GM23338 (cell line): ENCODE data around the gene CHCHD3. TPM values are rescaled to one million over a fixed set of nuclear protein-coding genes. Genes with fewer than 3 reads are reported as not detected.

Experiments
- ATAC-seq: fragments of 200-7000 bp; cut with Tn5 transposase; 3 replicates; pipeline ENCODE4 v1.9.1; 2020
- DNase-seq: peaks from one replicate; pipeline ENCODE4 v3.0.0-alpha.2; 2015; ENCODE audit warnings: low spot score
- H2AFZ ChIP-seq: fragments of 200-600 bp; sonication (generic); 2 replicates; pipeline ENCODE4 v1.8.0; 2016; ENCODE audit warnings: antibody characterized with exemption, mild to moderate bottlenecking, moderate library complexity
- H3F3A ChIP-seq: fragments of 200-600 bp; sonication (generic); replicated peaks from 2 replicates; pipeline ENCODE4 v1.8.0; 2017; ENCODE audit warnings: antibody characterized with exemption, mixed run types, low read depth
- H3K27ac ChIP-seq: fragments of 200-600 bp; sonication (generic); 2 replicates; pipeline ENCODE4 v1.6.1; 2016; ENCODE audit warnings: low read depth
- H3K27me3 ChIP-seq: fragments of 200-600 bp; sonication (generic); 2 replicates; pipeline ENCODE4 v1.8.0; 2016; ENCODE audit warnings: mild to moderate bottlenecking, mixed run types, moderate library complexity; ENCODE audit not compliant: insufficient read depth
- H3K36me3 ChIP-seq: fragments of 200-600 bp; sonication (generic); 2 replicates; pipeline ENCODE4 v1.8.0; 2016; ENCODE audit warnings: mild to moderate bottlenecking; ENCODE audit not compliant: insufficient read depth
- H3K4me1 ChIP-seq: fragments of 200-600 bp; sonication (generic); 2 replicates; pipeline ENCODE4 v1.8.0; 2016; ENCODE audit warnings: mild to moderate bottlenecking, moderate library complexity; ENCODE audit not compliant: insufficient read depth
- H3K4me2 ChIP-seq: fragments of 200-600 bp; sonication (generic); 2 replicates; pipeline ENCODE4 v1.7.1; 2017; ENCODE audit warnings: mixed run types
- H3K4me3 ChIP-seq: fragments of 200-600 bp; sonication (generic); 2 replicates; pipeline ENCODE4 v1.6.1; 2016; ENCODE audit warnings: mixed run types
- H3K79me2 ChIP-seq: fragments of 200-600 bp; sonication (generic); replicated peaks from 2 replicates; pipeline ENCODE4 v1.8.0; 2017; ENCODE audit warnings: mild to moderate bottlenecking; ENCODE audit not compliant: insufficient read depth
- H3K9me2 ChIP-seq: fragments of 200-600 bp; sonication (generic); 2 replicates; pipeline ENCODE4 v1.8.0; 2017; ENCODE audit not compliant: insufficient read depth
- H4K20me1 ChIP-seq: fragments of 200-600 bp; sonication (generic); replicated peaks from 2 replicates; pipeline ENCODE4 v1.8.0; 2017; ENCODE audit warnings: mild to moderate bottlenecking; ENCODE audit not compliant: insufficient read depth
- H3K27ac Mint-ChIP-seq: 2 replicates; pipeline ENCODE4 v1.8.0; 2020; ENCODE audit warnings: inconsistent platforms, mild to moderate bottlenecking, moderate library complexity, mixed read lengths
- H3K27me3 Mint-ChIP-seq: 3 replicates; pipeline ENCODE4 v1.8.0; 2022; ENCODE audit warnings: low read depth, mild to moderate bottlenecking, moderate library complexity, mixed read lengths, inconsistent platforms; ENCODE audit not compliant: insufficient read depth, poor library complexity
- H3K36me3 Mint-ChIP-seq: 3 replicates; pipeline ENCODE4 v1.8.0; 2021; ENCODE audit warnings: low read depth, mild to moderate bottlenecking, inconsistent platforms, moderate library complexity, mixed read lengths
- H3K4me1 Mint-ChIP-seq: 3 replicates; pipeline ENCODE4 v1.8.0; 2020; ENCODE audit warnings: mild to moderate bottlenecking, inconsistent platforms, mixed read lengths
- H3K4me3 Mint-ChIP-seq: 3 replicates; pipeline ENCODE4 v1.8.0; 2021; ENCODE audit warnings: moderate library complexity, mild to moderate bottlenecking, inconsistent platforms, mixed read lengths
- H3K9me3 Mint-ChIP-seq: 3 replicates; pipeline ENCODE4 v1.8.0; 2020; ENCODE audit warnings: moderate library complexity, mild to moderate bottlenecking, inconsistent platforms, mixed read lengths
- CREB1 ChIP-seq: fragments of 250-450 bp; sonication (Bioruptor Pico); IDR thresholded peaks from 2 replicates; pipeline ENCODE4 v1.5.0; 2020; ENCODE audit warnings: low read depth, mild to moderate bottlenecking, moderate library complexity
- EZH2 ChIP-seq: fragments of 200-600 bp; sonication (generic); IDR thresholded peaks from one replicate; pipeline ENCODE4 v1.8.0; 2017; ENCODE audit warnings: antibody characterized with exemption, mild to moderate bottlenecking, low read depth; ENCODE audit not compliant: unreplicated experiment
- EZH2phosphoT487 ChIP-seq: fragments of 200-600 bp; sonication (generic); IDR thresholded peaks from one replicate; pipeline ENCODE4 v1.8.1; 2018; ENCODE audit warnings: antibody characterized with exemption; ENCODE audit not compliant: unreplicated experiment
- JUNB ChIP-seq: IDR thresholded peaks from one replicate; pipeline ENCODE4 v1.6.1; 2016; ENCODE audit warnings: antibody characterized with exemption; ENCODE audit not compliant: unreplicated experiment
- NANOG ChIP-seq: IDR thresholded peaks from 2 replicates; pipeline ENCODE4 v1.6.1; 2016; ENCODE audit warnings: antibody characterized with exemption, borderline replicate concordance
- POLR2AphosphoS5 ChIP-seq: IDR thresholded peaks from 2 replicates; pipeline ENCODE4 v1.6.1; 2016; ENCODE audit warnings: antibody characterized with exemption, low read depth
- STAT1 ChIP-seq: IDR thresholded peaks from one replicate; pipeline ENCODE4 v1.6.1; 2016; ENCODE audit warnings: antibody characterized with exemption; ENCODE audit not compliant: unreplicated experiment
- ZNF114 ChIP-seq: fragments of 250-450 bp; sonication (Bioruptor Pico); IDR thresholded peaks from 2 replicates; pipeline ENCODE4 v1.5.0; 2020; ENCODE audit warnings: mild to moderate bottlenecking, moderate library complexity
- ZNF331 ChIP-seq: fragments of 250-450 bp; sonication (Bioruptor Pico); IDR thresholded peaks from 2 replicates; pipeline ENCODE4 v1.5.0; 2020; ENCODE audit warnings: low read depth, mild to moderate bottlenecking, moderate library complexity
- polyA plus RNA-seq: library from polyadenylated mRNA; unstranded; fragments of >200 nt; fragmentation: Nextera tagmentation; extraction: Ambion mirVana; gene quantifications from 2 replicates; pipeline ENCODE4 v1.2.1, GENCODE V29; 2016
- total RNA-seq: library from RNA; depleted of rRNA; stranded (reverse); fragments of >200 nt; shearing (Covaris generic); gene quantifications from 2 replicates; pipeline ENCODE4 v1.2.3, GENCODE V29; 2014
- TF ChIP-seq, protein P1 (sequence below): IDR thresholded peaks from one replicate; pipeline ENCODE4 v1.6.1; 2018; ENCODE audit warnings: antibody characterized with exemption; ENCODE audit not compliant: unreplicated experiment
- TF ChIP-seq, protein P2 (sequence below), 2 experiments: fragments of 200-600 bp in 1 of 2; sonication (generic) in 1 of 2; conservative IDR thresholded peaks; 2 replicates each; pipeline versions ENCODE4 v1.5.1 to v1.6.1; 2016 to 2017; ENCODE audit warnings: antibody characterized with exemption in 2 of 2, low read depth in 2 of 2, mild to moderate bottlenecking in 2 of 2, moderate library complexity in 1 of 2
- TF ChIP-seq, protein P3 (sequence below): IDR thresholded peaks from 2 replicates; pipeline ENCODE4 v1.6.1; 2016; ENCODE audit warnings: antibody characterized with exemption

CHCHD3 gene
- total and polyA plus RNA-seq, 2 experiments from 2014 or later, result 107 to 131 TPM

DNA sequence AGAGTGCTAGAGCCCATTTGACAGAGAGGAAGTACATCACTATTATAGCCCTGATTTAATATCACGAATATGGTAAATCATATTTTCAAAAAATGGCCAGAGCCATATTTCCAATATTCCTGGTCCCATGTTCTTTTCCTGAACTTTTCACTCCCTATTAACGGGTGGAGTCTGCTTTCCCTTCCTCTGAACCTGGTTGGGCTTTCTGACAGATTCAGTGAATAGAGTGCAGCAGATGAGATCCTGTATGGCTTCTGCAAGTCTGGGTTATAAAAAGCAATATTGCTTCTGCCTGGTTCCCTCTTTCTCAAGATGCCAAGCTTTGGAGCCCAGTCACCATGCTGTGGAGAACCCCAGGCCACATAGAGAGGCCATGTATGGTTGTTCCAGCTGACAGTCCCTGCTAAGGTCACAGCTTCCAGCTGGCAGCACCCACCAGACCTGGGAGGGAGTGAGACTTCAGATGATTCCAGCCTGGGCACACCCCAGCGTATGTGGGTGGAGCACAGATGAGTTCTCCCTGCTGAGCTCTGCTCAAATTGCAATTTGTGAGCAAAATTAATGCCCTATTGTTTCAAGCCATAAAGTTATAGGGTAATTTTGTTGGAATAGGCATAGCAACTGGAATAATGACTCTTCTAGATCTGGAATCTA, 17.9 kb upstream of the CHCHD3 start:
- Histone ChIP-seq H3K4me1 (no peaks in the 10 kb centered on the region), H3K36me3 (no peaks in the 10 kb centered on the region), H2AFZ (no peak overlapping the region), H4K20me1 (no peaks in the 10 kb centered on the region), H3K4me2 (no peak overlapping the region), H3K27ac (no peak overlapping the region), H3K79me2 (no peaks in the 10 kb centered on the region), H3K9me2 (no peaks in the 10 kb centered on the region), H3K27me3 (no peaks in the 10 kb centered on the region), H3K4me3 (no peak overlapping the region), H3F3A (no peaks in the 10 kb centered on the region)
- TF ChIP-seq, protein P1, sequence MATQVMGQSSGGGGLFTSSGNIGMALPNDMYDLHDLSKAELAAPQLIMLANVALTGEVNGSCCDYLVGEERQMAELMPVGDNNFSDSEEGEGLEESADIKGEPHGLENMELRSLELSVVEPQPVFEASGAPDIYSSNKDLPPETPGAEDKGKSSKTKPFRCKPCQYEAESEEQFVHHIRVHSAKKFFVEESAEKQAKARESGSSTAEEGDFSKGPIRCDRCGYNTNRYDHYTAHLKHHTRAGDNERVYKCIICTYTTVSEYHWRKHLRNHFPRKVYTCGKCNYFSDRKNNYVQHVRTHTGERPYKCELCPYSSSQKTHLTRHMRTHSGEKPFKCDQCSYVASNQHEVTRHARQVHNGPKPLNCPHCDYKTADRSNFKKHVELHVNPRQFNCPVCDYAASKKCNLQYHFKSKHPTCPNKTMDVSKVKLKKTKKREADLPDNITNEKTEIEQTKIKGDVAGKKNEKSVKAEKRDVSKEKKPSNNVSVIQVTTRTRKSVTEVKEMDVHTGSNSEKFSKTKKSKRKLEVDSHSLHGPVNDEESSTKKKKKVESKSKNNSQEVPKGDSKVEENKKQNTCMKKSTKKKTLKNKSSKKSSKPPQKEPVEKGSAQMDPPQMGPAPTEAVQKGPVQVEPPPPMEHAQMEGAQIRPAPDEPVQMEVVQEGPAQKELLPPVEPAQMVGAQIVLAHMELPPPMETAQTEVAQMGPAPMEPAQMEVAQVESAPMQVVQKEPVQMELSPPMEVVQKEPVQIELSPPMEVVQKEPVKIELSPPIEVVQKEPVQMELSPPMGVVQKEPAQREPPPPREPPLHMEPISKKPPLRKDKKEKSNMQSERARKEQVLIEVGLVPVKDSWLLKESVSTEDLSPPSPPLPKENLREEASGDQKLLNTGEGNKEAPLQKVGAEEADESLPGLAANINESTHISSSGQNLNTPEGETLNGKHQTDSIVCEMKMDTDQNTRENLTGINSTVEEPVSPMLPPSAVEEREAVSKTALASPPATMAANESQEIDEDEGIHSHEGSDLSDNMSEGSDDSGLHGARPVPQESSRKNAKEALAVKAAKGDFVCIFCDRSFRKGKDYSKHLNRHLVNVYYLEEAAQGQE, result no peak
- TF ChIP-seq NANOG (no peak), STAT1 (no peak), EZH2phosphoT487 (no peak)
- Mint-ChIP-seq H3K36me3 (no peaks in the 10 kb centered on the region), H3K27me3 (peaks cover 5% of the 10 kb centered on the region), H3K4me3 (no peak overlapping the region), H3K4me1 (peaks cover 6% of the 10 kb centered on the region; the same call in 2 of the 3 replicates), H3K27ac (no peak overlapping the region), H3K9me3 (no peaks in the 10 kb centered on the region)
- ATAC-seq (no peak), DNase-seq (no peak)

DNA sequence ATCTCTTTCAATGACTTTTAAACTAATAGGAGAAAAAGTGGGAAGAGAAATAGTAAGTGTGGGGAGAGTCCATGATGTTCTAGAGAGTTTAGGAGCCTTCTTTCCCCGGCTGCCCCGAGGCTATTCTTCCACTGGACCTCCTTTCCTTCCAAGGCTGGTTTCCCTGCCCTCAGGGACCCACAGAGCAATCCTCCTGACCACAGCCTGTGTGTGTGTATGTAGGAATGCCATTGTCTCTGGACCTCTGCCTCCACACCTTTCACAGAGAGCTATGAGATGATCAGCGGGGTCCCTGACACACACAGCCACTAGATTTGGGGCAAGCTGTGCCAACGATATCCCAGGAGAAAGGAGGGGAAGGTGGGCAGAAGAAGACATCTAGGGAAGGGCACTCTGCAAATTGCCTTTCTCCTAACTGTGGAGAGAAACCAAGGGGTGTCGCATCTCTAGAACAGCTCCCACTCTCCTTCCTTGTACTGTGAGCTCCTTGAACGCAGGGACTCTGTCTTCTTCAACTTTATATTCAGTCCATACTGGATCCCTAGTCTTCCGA, 13.3 kb upstream of the CHCHD3 start:
- peaks cover 3% of the 10 kb centered on the region for H3K27me3 Mint-ChIP-seq
- Histone ChIP-seq H4K20me1 (no peaks in the 10 kb centered on the region), H3K27me3 (no peaks in the 10 kb centered on the region), H3K36me3 (no peaks in the 10 kb centered on the region), H3K9me2 (no peaks in the 10 kb centered on the region), H3F3A (no peaks in the 10 kb centered on the region), H3K4me2 (no peak overlapping the region), H3K27ac (no peak overlapping the region), H2AFZ (no peak overlapping the region), H3K4me1 (no peaks in the 10 kb centered on the region), H3K4me3 (no peak overlapping the region), H3K79me2 (no peaks in the 10 kb centered on the region)
- no peak overlapping the region for H3K27ac Mint-ChIP-seq
- DNase-seq, result no peak
- no peaks in the 10 kb centered on the region for H3K9me3 Mint-ChIP-seq
- peaks cover 6% of the 10 kb centered on the region; the same call in 2 of the 3 replicates for H3K4me1 Mint-ChIP-seq
- TF ChIP-seq STAT1 (no peak), CREB1 (CRISPR knock-in tag) (no peak), JUNB (no peak), NANOG (no peak), EZH2 (no peak), ZNF114 (CRISPR knock-in tag) (no peak), POLR2AphosphoS5 (no peak), ZNF331 (CRISPR knock-in tag) (no peak), EZH2phosphoT487 (no peak)
- TF ChIP-seq, protein P2, sequence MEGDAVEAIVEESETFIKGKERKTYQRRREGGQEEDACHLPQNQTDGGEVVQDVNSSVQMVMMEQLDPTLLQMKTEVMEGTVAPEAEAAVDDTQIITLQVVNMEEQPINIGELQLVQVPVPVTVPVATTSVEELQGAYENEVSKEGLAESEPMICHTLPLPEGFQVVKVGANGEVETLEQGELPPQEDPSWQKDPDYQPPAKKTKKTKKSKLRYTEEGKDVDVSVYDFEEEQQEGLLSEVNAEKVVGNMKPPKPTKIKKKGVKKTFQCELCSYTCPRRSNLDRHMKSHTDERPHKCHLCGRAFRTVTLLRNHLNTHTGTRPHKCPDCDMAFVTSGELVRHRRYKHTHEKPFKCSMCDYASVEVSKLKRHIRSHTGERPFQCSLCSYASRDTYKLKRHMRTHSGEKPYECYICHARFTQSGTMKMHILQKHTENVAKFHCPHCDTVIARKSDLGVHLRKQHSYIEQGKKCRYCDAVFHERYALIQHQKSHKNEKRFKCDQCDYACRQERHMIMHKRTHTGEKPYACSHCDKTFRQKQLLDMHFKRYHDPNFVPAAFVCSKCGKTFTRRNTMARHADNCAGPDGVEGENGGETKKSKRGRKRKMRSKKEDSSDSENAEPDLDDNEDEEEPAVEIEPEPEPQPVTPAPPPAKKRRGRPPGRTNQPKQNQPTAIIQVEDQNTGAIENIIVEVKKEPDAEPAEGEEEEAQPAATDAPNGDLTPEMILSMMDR (conservative IDR thresholded peaks at IDR 0.05; ENCODE audit: low read depth in 2 of 2), result no peak
- TF ChIP-seq, protein P3, sequence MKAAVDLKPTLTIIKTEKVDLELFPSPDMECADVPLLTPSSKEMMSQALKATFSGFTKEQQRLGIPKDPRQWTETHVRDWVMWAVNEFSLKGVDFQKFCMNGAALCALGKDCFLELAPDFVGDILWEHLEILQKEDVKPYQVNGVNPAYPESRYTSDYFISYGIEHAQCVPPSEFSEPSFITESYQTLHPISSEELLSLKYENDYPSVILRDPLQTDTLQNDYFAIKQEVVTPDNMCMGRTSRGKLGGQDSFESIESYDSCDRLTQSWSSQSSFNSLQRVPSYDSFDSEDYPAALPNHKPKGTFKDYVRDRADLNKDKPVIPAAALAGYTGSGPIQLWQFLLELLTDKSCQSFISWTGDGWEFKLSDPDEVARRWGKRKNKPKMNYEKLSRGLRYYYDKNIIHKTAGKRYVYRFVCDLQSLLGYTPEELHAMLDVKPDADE, result no peak
- no peak overlapping the region for H3K4me3 Mint-ChIP-seq
- no peaks in the 10 kb centered on the region for H3K36me3 Mint-ChIP-seq
- peak; percentile 72 for ATAC-seq
